ENCODE measurements around the gene TMEM259.

The TMEM259 gene

DNA sequence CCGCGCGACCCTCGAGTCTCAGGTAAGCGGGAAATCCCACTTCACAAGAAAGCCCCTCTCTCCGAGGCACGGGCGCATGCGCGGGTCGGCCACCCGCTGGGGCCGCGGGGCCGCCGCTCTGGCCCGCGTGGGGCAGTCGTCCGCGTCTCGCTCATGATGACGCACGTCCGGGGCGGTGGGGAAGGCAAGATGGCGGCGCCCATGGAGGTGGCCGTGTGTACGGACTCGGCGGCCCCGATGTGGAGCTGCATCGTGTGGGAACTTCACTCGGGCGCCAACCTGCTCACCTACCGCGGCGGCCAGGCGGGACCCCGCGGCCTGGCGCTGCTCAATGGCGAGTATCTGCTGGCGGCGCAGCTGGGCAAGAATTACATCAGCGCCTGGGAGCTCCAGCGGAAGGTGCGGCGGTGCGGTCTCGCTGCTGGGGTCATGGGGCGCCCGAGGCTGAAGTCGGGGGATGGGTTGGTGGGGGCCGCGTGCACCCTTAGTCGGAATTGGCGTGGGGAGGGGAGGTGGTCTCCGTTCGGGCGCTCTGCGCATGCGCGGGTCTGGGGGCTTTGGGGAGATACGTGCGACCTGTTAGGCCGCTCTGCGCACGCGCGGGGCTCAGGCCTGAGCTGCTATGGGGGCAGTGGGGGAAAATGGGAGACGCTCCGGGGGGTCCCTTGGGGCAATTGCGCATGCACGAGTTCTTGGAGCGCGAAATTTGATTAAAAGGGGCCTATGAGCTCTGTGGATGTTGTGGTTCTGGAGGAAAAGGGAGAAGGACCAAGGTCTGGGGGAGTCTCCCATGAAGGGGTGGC lies 36.6 kb downstream of the TMEM259 start, which contains the start of gene WDR18:
Gene WDR18, plus strand, starts transcription at position 181 of the 803 bp plus-strand sequence. Its CDS starts 9 bp downstream, at position 190.
- peak within 1 kb of the TSS; percentile 100 for H3K4me3 ChIP-seq (ENCODE audit: low read depth, low read length)
- TF ChIP-seq, protein P1, sequence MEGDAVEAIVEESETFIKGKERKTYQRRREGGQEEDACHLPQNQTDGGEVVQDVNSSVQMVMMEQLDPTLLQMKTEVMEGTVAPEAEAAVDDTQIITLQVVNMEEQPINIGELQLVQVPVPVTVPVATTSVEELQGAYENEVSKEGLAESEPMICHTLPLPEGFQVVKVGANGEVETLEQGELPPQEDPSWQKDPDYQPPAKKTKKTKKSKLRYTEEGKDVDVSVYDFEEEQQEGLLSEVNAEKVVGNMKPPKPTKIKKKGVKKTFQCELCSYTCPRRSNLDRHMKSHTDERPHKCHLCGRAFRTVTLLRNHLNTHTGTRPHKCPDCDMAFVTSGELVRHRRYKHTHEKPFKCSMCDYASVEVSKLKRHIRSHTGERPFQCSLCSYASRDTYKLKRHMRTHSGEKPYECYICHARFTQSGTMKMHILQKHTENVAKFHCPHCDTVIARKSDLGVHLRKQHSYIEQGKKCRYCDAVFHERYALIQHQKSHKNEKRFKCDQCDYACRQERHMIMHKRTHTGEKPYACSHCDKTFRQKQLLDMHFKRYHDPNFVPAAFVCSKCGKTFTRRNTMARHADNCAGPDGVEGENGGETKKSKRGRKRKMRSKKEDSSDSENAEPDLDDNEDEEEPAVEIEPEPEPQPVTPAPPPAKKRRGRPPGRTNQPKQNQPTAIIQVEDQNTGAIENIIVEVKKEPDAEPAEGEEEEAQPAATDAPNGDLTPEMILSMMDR (IDR thresholded peaks at IDR 0.05; ENCODE audit: borderline replicate concordance, insufficient read depth, low read depth, low read length), result peak; percentile 28; the same call in 1 of the 2 replicates

- TF ChIP-seq, protein P1 (IDR thresholded peaks at IDR 0.05; ENCODE audit: borderline replicate concordance, insufficient read depth, low read depth, low read length), result peak; percentile 95
- peak overlapping the region; percentile 23 for H3K4me3 ChIP-seq (ENCODE audit: low read depth, low read length)
These were observed 38.3 kb downstream of the TMEM259 start for GRCh38 chr19:982567-983170.

DNA sequence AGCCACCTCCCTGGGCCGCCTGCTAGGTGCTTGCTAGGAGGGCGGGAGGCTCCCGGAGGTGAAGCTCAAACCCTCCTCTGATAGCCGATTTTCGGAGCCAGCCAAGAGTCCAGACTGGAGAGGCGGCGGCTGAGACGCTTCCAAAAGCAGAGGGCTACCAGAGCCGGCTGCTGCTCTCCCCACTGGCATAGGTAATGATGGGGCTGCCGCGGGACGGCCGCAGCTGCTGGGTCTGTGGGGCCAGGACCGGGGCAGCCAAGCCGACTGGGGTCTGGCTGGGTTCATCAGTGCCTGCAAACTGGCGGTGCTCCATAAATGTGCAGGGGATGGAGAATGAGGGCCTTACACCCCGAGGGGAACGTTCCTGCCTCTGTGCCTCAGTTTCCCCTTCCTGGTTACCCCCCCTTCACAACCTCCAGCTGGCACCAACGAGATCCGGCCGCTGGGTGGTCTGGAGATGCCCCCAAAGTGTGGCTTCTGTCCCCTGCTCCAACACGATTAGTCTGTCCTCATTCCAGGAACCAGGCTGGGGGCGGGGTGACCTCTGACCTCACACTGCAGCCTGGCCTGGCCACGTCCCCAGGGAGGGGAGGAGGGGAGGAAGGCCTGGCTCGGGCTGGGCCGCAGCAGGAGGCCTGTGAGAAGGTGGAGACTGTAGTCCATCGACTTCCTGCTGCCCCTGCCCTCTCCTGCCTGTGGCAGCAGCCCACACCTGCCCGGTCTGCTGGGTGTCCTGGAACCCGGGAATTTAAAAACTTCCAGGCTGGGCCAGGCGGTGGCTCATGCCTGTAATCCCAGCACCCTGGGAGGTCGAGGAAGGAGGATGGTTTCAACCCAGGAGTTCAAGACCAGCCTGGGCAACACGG lies 40.6 kb downstream of the TMEM259 start:
- no peak overlapping the region for H3K4me3 ChIP-seq (ENCODE audit: low read depth, low read length)
- TF ChIP-seq, protein P1 (IDR thresholded peaks at IDR 0.05; ENCODE audit: borderline replicate concordance, insufficient read depth, low read depth, low read length), result no peak

GRCh38 chr19:979318-979741 lies 41.6 kb downstream of the TMEM259 start:
- no peak overlapping the region for H3K4me3 ChIP-seq (ENCODE audit: low read depth, low read length)
- TF ChIP-seq, protein P1 (IDR thresholded peaks at IDR 0.05; ENCODE audit: borderline replicate concordance, insufficient read depth, low read depth, low read length), result no peak

DNA sequence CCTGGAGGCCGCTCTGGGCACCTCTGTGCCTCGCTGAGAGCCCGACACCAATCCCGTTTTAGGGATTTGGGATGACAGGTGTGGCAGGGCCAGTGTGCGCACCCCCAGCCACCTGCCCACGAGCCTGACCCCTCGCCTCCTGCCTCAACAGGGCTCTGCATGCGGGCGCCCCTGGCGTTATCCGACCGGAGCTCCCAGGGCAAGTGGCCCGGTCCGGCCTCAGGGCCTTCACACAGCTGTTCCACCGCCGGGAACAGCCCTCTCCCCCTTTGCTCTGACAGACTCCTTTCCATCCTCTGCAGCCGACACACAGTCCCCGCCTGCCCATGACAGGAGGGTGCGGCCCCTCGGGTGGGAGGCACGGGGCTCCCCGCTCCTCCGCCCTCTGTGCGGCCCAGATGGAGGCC lies 43.9 kb downstream of the TMEM259 start:
- H3K4me3 ChIP-seq (ENCODE audit: low read depth, low read length), result no peak overlapping the region
- TF ChIP-seq, protein P1 (IDR thresholded peaks at IDR 0.05; ENCODE audit: borderline replicate concordance, insufficient read depth, low read depth, low read length), result no peak

GRCh38 chr19:976476-976875 lies 44.4 kb downstream of the TMEM259 start:
- H3K4me3 ChIP-seq (ENCODE audit: low read depth, low read length), result no peak overlapping the region
- TF ChIP-seq, protein P1 (IDR thresholded peaks at IDR 0.05; ENCODE audit: borderline replicate concordance, insufficient read depth, low read depth, low read length), result no peak
